ENCODE results near the gene CDHR4.
"Not testable (repeated sequence)": the region's sequence is repeated elsewhere in the genome, so short reads cannot be mapped to it uniquely, and the experiment has no call there.

Gene CDHR4

DNA sequence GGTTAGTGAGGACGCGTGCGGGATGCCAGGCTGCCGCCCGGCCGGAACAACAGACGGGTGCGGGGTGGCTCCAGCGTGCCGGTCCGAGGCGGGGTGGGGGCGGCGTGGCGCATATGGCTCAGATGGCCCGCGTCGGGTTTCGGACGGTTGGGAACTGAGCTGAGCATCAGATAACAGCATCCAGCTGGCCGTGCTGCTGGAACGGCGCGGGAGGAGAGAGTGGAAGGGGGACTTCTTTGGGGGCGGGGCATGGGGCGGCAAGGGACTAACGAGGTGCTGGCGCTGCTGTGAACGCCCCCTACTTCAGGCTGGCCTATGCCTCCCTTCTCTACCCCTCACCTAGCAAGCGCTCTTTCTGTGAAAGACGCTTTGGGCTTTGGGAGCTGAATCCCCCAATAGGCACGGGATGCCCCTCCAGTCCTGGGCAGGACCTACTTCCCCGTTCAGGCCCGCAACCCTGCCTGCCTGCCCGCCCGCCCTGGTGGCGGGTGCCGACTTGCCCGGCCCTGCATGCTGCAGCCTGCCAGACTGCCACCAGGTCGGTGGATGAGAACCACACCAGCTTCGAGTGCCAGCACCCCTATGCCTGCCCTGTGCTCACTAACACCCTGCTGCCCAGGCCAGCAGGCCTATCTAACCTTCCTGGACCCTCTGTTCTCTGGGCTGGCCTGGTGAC is 3.9 kb upstream of the CDHR4 start:
- peak; percentile 61 for DNase-seq (ENCODE audit: low spot score)

DNA sequence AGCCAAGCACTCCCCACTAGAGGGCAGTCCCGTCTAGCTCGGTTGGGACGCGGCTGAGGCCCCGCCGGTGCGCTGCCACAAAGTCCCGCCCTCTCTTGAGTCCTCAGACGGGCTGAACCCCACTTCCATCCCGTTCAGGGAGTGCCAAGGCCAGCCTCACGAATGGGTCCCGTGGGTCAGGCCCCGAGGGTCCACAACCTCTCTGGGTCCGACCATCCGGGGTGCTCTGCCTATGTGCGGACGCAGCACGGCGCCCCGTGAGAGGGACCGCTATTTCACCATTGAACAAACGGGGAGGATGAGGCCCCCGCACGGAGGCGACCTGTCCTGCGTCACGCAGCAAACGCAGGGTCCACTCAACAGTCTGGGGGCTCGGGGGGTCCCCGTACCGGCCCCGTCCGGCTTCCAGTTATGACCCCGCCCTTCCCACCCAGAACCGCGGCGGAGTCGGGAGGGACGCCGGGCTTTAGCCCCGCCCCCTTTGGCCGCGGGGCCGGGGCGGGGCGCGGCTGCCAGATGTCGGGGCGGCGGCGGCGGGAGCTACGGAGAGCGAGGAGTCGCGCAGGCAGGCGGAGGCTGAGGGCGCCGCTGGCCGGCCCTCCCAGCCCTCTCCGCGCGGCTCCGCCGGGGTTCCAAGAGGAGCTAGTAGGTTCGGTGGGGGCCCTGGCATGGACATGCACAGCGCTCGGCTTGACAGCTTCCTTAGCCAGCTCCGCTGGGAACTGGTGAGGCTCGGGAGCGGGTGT is 3.2 kb upstream of the CDHR4 start, which contains the start of gene INKA1:
TSS of gene INKA1 (plus strand) at position 543 of the 746 bp plus-strand sequence. CDS start at position 675, 132 bp downstream.
- DNase-seq (ENCODE audit: low spot score) = peak; percentile 87

DNA sequence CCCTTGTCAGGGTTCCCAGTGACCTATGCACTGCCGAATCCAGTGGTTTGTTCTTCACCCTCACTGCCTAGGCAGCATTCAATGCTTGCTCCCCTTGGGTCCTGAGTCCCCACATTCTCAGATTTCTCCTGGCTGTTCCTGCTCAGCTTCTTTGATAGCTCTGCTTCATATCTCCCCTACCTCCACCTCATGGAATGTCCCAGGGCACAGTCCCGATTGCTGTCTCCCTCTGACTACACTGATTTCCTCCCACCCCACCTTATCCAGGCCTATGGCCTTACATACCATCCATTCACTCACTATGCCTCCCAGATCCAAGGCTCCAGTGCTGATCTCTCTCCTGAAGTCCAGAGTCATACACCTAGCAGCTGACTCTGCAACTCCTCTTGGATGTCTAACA is 1.5 kb upstream of the CDHR4 start:
- DNase-seq (ENCODE audit: low spot score) = no peak

DNA sequence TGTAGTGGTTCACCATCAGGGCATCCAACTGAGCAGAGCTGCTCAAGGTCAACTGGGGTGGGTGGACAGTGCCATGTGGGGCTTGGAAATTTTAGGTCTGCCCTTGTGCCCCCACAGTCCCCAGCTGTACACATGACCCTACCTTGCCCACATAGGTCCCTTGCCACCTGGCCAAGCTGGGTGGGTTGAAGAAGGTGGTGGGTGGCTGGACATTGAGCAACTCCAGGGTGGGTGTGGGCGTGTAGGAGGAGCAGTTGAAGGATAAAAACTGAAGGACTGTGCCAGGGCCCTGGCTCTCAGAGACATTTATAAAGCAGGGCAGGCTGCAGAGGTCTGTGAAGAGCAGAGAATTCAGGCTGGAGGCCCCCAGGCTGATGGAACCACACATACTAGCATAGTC is 568 bp downstream of the CDHR4 start:
- no peak for DNase-seq (ENCODE audit: low spot score)

DNA sequence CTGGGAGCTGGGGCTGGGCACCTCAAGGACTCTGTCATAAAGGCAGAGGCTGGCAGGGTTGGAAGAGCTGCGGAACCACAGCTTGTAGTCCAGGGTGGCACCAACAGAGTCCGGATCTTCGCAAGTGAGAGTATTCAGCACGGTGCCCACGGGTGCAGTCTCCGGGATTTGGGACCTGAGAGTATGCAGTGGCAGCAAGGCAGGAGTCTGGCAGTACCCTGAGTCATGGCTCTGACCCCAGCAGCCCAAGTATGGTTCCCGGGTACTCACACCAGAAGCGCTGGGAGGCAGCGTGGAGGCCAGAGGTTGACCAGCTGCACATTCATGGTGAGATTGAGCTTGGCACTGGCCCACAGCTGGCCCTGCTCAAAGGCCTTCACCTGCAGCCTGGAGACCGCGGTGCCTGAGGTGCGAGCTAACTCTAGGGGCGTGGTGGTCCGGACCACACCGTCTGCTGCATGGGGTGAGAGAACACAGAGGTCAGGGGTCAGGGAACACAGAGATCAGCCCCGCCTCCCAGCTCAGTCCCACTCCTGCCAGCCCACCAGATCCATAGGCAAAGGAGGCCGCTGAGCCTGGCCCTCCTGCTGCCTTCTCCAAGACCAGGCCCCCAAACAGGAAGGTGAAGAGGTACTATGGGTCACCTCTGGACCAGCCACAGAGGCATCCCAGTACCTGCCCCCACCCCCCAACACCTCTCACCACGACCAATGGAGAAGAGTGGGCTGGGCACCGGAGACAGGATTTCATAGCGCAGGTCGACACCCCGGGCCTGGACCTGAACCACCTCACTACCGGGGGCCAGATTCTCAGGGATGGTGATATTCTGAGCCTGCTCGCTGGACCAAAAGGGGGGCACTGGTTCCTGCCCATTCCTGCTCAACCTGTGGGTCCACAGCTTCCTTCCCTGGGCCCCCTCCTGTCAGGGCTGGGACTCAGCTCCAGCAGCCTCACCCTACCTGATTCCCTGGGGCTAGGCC is 4.5 kb downstream of the CDHR4 start:
- no peak for DNase-seq (ENCODE audit: low spot score)

DNA sequence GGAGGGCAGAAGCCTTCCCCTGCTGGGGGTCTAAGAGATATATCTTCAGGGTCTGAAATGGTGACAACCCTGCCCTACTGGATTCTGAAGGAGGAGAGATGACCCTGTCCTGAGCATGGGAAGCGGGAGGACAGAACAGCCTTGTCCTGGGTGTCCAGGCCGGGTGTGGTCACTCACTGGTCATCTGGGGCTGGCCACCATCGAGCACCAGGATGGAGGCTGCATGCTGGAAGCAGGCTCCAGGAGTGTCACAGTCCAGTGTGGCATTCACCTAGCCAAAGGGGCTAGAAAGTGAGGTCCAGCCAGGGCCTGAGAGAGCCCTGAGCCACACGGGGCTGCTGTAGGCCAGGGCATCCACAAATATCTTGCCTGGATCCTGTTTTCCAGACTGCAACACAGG is 5.2 kb downstream of the CDHR4 start:
- DNase-seq (ENCODE audit: low spot score) = no peak

DNA sequence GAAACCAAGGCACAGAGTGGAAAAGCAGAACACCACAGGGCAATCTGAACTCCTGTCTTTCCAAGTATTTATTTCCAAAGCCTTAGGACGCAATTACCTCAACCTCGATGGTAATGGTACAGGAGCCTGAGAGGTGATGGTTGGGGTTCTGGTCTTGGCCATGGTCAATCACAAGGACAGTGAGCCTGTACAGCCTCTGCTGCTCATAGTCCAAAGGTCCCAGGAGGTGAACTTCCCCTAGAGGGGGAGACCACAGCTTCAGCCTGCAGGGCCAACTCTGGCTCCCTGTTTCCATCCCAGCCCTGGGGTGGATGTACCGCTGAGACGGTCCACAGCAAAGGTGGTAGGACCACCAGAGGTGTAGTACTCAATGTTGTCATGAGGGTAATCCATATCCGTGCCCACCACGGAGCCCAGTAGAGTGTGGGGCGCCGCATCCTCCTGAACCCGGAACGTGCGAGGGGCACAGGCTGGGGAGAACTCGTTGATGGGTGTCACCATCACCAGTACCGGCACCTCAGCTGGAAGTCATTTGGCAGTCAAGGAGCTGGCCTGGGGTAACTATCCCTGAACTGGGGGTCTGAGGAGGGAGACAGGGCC is 6.1 kb downstream of the CDHR4 start:
- DNase-seq (ENCODE audit: low spot score) = no peak

DNA sequence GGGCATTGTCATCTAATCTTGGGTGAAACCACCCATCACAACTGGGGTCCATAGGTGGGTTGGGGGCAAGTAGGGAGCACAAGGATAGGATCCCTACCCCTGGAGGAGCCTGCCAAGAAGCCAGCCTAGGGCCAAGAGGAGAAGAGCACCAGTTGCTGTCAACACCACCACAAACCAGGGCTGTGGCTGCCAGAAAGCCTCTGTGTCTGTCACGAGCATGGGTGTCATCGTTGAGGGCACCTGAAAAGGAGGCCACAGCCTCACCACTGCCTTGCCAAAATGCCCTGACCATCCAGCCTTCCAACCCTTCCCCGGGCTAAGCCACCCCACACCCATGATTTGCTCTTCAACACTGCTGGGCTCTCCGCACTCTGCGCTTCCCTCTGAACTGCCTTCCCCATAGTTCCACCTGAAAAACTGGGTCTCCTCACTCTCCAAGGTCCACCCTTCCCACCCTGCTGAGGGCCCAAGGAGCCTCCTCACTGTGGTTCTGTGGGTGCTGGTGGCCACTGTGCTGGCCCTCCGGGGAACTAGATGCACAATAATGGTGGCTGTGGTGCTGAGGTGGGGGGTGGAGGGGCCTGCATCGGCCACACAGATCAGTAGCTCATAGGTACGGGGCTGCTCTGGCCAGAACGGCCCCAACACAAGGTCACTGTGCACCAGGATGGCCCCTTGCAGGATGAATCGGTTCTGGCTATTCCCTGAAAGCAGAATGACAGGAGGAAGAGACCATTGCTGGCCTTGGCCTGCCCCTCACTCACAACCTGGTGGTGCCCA is 7.1 kb downstream of the CDHR4 start:
- DNase-seq (ENCODE audit: low spot score) = no peak

DNA sequence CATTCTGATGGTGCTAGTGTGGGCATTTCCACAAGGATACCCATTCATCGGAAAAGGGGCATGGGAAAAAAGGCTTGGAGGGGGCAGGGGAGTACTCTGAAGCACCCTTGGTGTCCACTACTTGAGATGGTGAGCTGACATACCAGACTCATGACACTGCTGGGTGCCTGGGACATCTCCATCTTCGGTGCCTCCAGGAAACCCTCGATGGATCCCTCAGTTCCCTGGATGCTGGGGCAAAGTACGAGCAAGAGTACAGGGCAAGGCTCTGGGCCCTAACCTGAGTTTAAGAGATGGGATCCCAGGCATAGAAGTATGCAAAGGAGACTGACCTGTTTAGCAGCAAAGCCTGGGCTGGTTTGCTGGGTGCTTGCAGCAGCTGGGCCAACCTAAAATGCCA is 8.1 kb downstream of the CDHR4 start:
- no peak for DNase-seq (ENCODE audit: low spot score)

DNA sequence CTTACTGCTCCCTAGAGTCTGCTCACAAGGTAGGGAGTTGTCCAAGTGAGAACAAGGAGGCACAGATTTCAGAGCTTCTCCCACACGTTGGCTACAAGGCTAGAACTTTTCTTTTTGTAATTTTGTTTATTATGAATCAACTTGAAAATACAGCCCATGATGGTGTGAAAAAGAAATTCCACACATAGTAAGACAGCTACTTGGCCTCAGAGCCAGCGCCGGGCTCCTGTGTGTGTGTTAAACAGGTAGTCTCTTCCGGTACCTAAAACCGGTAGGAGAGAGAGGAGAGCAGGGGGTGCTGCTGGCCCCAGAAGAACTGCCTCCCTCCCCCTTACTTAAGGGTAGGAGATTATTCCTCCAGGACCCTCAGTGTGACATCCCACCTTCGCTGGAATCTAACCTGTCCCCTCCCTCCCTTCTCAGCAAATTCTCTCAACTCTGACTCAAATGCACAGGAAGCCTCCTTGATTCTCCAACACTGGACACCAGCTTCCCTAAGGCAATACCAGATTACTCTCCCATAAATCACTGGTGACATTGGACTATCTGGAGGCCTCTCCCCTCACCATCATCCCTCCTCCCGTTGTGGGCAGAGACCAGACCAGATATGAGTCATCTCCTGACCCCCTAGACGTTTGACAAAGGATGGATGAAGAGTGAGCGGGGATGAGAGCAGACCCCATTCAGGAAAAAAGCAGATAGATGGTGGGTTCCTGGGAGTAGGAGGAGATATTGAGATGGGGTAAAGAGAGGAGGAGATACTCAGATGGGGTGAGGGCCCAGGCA is 8.9 kb downstream of the CDHR4 start:
- DNase-seq (ENCODE audit: low spot score) = no peak

DNA sequence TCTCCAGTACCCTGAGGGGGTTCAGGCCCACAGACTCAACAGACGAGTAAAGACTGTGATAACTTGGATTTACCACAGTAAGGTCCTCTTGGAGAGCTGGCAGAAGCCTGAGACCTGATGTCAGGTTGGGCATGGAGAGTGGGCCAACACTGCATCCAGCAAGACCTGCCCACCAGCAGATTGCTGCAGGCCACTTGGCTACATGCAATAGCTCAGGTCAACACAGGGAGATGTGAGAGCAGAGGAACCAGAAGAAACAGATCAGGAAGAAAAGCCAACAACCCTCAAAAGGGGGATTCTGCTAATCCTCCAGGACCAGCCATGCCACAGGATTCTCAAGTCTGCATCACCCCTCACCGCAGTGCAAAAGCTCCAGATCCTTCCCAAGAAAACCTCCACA is 11.6 kb downstream of the CDHR4 start:
- DNase-seq (ENCODE audit: low spot score) = no peak

DNA sequence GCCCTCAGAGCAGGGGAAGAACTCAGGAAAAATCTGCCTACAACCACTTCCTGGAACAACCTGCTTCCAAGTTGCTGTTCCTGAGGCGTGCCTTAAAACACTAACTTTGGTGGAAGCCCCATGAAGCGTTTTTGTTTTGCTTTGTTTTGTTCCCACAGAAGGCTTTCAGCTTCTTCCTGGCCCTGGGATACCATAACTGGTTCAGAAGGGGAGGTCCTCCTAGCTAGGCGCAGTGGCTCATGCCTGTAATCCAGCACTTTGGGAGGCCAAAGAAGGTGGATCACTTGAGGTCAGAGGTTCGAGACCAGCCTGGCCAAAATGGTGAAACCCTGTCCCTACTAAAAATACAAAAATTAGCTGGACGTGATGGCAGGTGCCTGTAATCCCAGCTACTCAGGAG is 12.1 kb downstream of the CDHR4 start:
- DNase-seq (ENCODE audit: low spot score) = no peak

DNA sequence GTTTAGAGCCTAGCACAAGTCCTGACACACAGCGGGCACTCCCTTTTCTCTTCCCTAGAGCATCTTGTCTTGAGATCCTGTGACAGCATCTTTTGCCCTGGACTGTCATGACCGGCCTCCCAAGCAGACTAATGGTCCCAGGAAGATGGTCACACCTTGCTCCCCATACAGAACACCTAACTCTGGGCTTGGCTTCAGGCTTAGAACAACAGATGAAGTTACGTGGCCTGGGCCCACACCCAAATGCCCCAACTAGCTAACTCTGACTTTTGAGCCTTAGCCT is 12.6 kb downstream of the CDHR4 start:
- DNase-seq (ENCODE audit: low spot score) = no peak

DNA sequence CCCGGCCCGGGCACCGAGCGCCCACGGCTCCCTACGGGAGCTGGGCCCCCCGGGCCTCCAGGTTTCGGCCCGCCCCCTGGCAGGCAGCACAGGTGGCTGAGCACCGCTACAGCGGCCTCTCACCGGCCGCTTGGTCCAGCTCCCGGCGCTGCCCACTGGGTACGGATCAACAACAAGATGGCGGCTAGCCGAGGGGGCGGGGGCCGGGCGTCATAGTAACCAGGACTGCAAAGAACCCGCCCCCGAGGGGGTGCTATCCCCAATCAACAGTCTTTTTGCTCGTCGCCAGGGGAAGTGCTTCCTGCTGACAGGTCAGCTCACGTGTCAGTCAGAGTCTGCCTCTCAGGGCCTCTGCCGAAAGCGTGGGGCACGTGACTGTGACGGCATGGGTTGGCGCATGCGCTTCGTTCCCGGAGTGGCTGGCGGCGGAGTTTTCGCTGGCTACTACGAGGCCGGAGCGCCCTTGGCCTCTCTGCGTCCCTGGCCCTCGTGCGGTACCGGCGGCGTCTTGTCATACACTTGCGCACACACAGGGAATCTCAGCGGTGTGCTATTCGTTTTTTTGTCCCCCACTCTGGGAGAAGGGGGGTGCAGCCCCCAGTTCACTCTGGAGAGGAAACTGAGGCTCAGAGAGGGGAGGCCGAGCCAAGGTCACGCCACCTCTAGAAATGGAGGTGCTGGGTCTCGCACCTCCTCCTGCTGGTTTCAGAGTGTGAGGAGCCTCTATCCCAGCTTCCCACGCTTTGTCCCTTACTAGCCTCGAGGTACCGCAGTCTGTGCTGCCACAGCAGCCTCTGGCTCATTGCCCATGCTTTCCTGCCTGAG is 13.1 kb downstream of the CDHR4 start, which contains the start of gene IP6K1:
TSS of gene IP6K1 (minus strand) at position 186 of the 825 bp plus-strand sequence. CDS start 38,502 bp downstream, outside the sequence.
- DNase-seq (ENCODE audit: low spot score) = peak; percentile 100

DNA sequence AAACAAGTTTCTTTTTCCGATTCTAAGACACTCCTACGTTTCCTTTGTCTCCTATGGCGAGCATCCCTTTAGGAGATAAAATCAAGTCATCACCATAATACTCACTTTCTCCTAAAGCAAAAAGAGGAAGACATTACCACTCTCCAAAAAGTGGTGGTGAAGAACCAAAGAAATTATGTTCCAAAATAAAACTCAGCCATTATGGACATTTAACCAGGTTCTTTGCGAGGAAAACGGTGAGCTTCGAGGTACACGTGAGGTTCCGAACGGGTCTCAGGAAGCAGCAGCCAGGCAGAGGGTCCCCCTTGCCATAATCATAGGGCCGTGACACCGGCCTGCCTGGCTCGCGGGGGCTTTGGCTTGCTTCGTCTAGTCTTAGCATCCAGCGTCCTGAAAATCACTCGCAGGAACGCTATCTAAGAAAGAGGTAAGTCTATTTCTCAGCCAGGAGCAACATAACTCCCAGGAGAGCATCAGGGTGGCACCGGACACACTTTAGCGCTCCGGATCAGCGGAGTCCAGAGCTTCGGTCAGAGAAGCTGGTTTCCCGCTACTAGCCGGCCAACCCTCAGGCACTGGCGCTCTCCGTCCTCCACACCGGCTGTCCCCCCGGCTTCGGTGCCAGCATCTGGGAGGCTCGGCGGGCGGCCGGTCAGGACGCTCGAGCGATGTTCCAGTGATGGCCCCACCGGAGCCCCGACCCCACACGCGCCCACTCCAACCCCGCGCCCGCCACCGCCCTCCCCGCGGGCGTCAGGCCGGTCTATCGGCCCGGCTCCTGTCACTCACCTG is 13.9 kb downstream of the CDHR4 start:
- peak; percentile 28 for DNase-seq (ENCODE audit: low spot score)

DNA sequence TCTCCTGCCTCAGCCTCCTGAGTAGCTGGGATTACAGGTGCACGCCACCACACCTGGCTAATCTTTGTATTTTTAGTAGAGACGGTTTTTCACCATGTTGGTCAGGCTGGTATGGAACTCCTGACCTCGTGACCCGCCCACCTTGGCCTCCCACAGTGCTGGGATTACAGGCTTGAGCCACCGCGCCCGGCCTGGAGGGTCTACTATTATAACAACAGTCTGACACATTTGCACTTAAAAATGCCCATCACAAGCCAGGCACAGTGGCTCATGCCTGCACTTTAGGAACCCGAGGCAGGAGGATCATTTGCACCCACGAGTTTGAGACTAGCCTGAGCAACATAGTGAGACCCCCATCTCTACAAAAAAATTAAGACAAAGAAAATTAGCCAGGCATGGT is 17.4 kb downstream of the CDHR4 start:
- not testable (repeated sequence) for DNase-seq (ENCODE audit: low spot score)

DNA sequence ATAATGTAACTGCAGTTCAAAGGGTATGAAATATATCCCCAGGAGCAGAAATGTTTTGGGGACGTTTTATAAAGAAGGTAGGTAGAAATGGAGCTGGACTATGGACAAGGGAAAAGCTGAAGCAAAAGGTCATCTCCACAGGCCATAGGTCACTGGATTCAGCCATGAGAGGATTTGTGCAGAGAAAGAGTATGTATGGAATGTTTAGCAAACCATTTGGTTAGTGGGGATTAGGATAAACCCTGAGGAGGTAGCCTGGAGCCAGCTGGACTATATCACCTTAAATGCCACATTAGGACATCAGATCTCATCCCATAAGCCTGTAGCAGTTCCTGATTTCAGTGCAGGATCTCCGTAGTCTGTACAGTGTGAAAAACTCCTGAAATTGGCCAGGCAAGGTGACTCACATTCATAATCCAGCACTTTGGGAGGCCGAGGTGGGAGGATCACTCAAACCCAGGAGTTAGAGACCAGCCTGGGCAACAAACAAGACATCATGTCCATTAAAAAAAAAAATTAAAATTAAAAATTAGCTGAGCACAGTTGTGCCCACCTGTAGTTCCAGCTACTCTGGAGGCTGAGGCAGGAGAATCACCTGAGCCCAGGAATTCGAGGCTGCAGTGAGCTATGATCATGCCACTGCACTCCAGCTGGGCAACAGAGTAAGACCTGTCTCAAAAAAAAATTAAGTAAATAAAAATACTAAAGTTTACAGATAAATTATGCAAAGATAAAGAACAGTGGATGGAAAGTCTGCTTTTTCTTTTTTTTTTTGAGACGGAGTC is 18.1 kb downstream of the CDHR4 start:
- no peak for DNase-seq (ENCODE audit: low spot score)

DNA sequence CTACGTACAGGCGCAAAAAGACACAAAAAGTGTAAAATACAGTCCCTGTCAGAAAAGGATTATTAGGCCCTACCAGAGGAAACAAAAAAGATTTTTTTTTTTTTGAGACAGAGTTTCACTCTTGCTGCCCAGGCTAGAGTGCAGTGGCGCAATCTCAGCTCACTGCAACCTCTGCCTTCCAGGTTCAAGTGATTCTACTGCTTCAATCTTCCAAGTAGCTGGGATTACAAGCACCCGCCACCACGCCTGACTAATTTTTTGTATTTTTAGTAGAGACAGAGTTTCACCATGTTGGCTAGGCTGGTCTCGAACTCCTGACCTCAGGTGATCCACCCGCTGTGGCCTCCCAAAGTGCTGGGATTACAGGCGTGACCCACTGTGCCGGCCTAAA is 18.7 kb downstream of the CDHR4 start:
- DNase-seq (ENCODE audit: low spot score) = not testable (repeated sequence)
